NCI-H2107 treated with DMSO at 0.1 percent for 48 hours (cell line): ENCODE data around the gene TMEM81.

Source experiments
- DNase-seq: peaks from one replicate; lab custom pipeline; 2025; ENCODE audit not compliant: unreplicated experiment; lab: John Stamatoyannopoulos, UW

TMEM81 gene

DNA sequence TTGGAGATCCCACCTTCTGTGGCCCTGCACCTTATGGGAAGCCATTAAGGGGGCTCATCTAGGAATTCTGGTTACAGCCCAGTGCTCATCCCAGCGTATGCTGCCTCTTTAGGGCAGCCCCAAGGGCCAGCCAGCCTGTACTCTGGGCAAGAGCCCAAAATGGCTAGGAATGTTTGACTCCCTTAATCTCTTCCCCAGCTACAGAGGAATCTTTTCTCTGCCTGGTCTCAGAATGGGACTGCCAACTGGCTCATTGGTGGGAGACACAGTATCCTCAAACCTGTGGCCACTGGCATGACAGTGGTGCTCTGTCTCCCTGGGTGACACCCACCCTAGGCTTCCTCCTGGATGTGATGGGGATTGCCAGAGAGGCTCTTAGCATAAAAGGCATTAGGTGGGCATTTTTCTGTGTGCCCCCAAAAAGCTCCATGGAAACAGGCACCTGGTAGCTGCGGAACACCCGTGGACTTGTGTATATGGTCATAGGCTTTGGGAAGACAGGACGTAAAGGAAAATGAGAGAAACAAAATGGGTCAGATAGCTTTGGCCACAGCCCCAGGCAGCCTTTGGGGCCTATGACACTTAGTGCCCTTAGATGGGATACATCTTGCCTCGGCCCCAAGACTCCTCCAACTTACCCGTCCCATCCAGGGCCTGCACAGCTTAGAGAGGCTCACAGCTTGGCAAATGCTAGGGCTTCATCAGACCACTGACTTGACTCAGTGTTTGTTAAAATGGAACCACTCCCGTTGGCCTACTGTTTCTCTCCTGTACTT lies 6.9 kb downstream of the TMEM81 start:
- no peak for DNase-seq

- no peak for DNase-seq
These were observed 8.0 kb downstream of the TMEM81 start for GRCh38 chr1:205076245-205076761.

DNA sequence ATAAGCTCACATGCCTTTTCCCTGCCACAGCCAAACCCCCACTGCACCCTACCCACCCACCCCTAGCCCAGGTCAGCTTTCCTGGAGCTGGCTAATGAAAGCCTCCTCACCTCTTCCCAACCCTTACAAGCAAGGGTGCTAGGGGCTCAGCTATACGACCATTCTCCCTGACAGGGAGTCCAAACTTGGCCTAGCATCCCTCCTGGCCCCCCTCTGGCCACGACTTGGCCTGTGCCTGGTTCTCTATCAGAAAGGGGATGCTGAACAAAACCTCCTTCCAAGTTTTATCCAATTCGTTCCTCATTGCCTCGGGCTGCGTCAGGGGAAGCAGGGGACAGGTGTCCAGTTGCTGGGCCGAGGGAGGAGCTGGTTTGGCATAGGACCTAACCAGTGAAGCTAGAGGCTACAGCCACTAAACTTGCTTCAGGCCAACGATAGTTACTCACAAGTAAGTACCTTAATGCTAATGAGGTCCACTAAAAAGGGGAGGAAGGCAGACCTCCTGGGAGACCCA lies 8.6 kb downstream of the TMEM81 start:
- DNase-seq, result no peak

DNA sequence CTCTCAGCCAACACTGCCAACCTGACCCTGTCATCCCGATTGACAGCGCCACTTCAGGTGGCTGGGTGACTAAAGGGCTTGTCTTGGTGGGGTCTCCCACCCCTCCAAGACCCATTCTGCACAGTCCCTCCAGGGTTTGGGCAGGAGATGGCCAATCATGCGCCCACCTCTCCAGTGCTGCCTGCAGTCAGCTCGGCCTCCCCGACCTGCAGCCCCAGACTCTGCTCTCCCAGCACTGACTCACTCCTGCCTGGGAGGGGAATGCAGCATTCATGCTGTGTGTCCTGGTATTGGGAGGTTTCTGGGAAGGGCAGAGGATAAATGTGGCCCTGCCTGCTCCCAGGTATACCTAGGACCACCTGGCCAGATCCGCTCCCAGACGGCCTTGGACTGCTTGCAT lies 9.7 kb downstream of the TMEM81 start:
- no peak for DNase-seq

DNA sequence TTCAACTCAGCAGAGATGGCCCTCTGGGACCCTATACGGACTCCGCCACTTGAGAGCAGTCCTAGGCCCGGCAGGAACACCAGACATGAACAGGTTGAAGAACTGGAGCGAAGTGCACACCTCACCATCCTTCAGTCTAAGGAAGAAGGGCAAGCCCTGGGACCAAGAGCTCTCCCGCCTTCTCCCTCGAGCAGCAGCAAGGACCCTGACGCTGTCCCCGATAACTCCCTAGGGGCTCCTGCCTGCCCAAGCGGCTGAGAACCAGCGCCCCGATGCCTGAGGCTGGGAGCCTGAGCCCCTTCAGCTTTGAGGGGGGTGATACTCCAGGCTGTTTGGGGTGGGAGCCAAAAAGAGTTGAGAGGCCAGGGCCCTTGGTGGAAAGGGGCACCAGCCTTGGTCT lies 10.2 kb downstream of the TMEM81 start:
- DNase-seq, result no peak

GRCh38 chr1:205073511-205073910 lies 10.7 kb downstream of the TMEM81 start:
- DNase-seq, result no peak

DNA sequence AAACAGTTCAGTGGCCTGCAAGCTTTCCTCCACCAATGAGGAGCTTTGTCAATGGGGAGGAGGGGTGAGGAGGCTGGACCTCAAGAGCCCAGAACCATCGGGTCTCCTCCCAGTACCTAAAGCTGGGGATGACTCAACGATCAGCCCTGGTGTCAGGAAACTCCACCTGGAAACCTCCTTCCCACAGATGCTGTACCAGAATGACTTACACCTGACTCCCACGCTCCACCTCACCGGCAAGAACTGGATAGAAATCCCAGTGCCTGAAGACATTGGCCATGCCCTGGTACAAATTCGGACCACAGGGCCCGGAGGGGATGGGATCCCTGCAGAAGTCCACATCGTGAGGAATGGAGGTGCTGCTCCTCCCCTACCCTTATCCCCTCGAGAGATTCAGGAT lies 11.4 kb downstream of the TMEM81 start:
- no peak for DNase-seq

- DNase-seq, result no peak
These were observed 12.0 kb downstream of the TMEM81 start for GRCh38 chr1:205072286-205072685.

DNA sequence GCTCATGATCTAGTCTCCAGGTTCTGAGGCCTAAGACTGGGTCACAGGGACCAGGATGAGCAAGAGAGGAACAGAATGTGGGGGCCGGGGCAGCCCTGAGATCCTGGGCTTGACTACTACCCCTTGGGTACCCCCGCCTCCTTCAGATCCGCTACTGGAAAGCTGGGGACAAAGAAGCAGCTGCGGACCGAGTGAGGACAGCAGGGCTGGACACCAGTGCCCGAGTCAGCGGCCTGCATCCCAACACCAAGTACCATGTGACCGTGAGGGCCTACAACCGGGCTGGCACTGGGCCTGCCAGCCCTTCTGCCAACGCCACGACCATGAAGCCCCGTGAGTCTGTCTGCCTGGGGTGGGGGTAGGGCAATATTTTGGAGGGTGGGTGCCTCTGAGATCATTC lies 12.5 kb downstream of the TMEM81 start:
- no peak for DNase-seq

- DNase-seq, result no peak
These were observed 13.2 kb downstream of the TMEM81 start for GRCh38 chr1:205071028-205071409.

DNA sequence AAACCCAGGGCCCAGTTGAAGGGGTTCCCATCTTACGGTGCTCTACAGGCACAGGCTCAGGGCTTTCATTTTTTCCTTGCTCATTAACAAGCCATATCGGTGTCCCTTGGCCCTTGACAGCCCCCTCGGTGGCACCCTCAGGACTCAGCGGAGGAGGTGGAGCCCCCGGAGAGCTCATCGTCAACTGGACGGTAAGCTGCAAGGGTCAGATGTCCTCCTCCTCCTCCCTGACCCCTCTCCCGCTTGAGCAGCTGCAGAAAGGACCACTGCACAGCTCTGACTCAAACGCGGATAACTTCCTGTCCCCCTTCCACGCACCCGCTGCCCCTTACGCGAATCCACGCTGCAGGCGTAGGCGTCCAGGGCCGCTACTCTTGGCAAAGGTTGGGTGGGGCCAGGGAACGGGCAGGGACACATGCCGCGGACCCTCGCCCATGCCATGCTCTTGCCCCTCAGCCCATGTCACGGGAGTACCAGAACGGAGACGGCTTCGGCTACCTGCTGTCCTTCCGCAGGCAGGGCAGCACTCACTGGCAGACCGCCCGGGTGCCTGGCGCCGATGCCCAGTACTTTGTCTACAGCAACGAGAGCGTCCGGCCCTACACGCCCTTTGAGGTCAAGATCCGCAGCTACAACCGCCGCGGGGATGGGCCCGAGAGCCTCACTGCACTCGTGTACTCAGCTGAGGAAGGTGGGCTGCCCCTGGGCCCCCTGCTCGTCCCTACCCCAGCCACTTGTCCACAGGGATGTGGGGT lies 14.7 kb downstream of the TMEM81 start:
- DNase-seq, result no peak

GRCh38 chr1:205068457-205069040 lies 15.7 kb downstream of the TMEM81 start:
- DNase-seq, result no peak

- DNase-seq, result no peak
These were observed 16.3 kb downstream of the TMEM81 start for GRCh38 chr1:205068001-205068400.

DNA sequence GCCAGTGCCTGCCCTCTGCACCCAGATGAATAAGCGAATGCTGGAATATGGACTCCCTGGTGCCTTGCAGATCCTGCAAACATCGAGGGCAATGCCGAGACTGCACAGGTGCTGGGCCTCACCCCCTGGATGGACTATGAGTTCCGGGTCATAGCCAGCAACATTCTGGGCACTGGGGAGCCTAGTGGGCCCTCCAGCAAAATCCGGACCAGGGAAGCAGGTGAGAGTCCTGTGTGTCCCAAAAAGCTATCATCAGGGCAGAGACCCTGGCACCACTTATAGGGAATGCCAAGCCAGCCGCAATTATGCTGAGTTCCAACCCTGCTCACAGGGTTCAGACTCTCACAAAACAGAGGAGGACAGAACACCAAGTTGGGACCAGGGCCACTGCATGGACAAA lies 17.2 kb downstream of the TMEM81 start:
- no peak for DNase-seq

- DNase-seq, result no peak
These were observed 18.0 kb downstream of the TMEM81 start for GRCh38 chr1:205066141-205066818.

- no peak for DNase-seq
These were observed 18.6 kb downstream of the TMEM81 start for GRCh38 chr1:205065666-205066065.

DNA sequence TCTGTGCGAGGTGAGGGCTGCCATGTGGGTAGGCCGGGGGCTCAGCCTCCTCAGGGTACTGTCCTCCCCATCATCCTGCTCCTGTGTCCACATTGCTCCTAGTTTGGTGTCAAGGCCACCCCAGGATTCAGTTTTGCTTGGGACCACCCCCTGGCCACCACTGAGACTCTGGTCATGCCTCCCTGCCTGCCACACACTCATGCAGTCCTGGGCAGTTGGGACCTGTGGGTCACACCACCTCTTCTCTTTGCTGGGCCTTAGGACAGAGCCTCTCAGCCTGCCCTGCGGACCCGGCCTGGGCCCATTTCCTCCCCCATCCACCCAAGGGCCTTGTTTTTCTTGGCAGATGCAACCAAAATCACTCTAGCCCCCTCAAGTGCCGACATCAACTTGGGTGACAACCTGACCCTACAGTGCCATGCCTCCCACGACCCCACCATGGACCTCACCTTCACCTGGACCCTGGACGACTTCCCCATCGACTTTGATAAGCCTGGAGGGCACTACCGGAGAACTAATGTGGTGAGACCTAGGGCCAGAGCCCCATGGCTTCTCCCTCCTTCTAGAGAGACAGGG lies 19.4 kb downstream of the TMEM81 start:
- DNase-seq, result no peak

GRCh38 chr1:205064301-205064700 lies 20.0 kb downstream of the TMEM81 start:
- DNase-seq, result no peak

GRCh38 chr1:205062895-205063294 lies 21.4 kb downstream of the TMEM81 start:
- no peak for DNase-seq

GRCh38 chr1:205062319-205062718 lies 21.9 kb downstream of the TMEM81 start:
- no peak for DNase-seq

GRCh38 chr1:205061665-205062069 lies 22.6 kb downstream of the TMEM81 start:
- peak; percentile 83 for DNase-seq
